ENCODE results near the gene UTP14A. TPM values are rescaled to one million over a fixed set of nuclear protein-coding genes. Genes with fewer than 3 reads are reported as not detected.

The UTP14A gene
- total RNA-seq, 1 donor from 2014 or later = 8.4 TPM

Other genes with a start within 250 kb of the UTP14A start
- gene XPNPEP2, start 167.2 kb upstream of the UTP14A start, total RNA-seq = under 0.01 TPM
- gene SASH3, start 126.2 kb upstream of the UTP14A start, total RNA-seq = 0.49 TPM
- gene ZDHHC9, start 62.3 kb upstream of the UTP14A start, total RNA-seq = 18.2 TPM
- 6.4 TPM for gene BCORL1, start 76.5 kb downstream of the UTP14A start, total RNA-seq
- gene ELF4, start 204.3 kb downstream of the UTP14A start, total RNA-seq = 0.25 TPM